ENCODE measurements around the gene ACSBG1.

DNA sequence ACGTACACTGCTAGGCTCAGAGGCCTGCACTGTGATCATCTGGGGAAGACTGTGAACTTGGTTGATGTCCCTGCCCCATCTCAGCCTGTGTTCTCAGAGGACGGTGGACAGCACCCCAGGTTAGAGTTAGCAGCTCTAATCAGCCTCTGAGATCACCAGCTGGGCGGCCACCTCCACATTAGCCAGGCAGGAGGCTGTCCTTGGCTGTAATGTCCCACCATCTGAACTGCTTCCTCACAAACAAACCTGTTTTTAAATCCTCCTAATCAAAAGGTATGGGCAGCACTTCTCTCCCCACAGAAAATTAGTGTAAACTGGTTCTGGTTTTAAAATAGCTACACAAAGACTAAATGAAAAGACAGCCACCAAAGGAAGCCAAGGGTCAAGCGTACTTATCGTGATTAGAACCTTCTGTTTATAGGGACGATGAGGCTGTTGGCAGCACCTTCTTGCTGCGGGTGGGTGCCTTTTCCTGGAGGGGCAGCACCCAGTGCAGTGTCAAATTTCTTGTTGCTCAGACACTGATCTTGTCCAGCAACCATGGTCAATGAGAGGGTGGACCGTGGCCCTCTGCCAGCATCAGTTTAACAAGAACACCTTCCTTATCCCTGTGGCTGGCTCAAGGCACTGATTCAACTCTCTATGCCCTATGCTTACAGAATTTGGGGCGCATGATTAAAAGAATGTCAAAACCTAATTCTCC lies 24.6 kb downstream of the ACSBG1 start:
- TF ChIP-seq POLR2A (IDR thresholded peaks at IDR 0.05) (no peak), POLR2AphosphoS5 (IDR thresholded peaks at IDR 0.05) (no peak)
- TF ChIP-seq, protein P1, sequence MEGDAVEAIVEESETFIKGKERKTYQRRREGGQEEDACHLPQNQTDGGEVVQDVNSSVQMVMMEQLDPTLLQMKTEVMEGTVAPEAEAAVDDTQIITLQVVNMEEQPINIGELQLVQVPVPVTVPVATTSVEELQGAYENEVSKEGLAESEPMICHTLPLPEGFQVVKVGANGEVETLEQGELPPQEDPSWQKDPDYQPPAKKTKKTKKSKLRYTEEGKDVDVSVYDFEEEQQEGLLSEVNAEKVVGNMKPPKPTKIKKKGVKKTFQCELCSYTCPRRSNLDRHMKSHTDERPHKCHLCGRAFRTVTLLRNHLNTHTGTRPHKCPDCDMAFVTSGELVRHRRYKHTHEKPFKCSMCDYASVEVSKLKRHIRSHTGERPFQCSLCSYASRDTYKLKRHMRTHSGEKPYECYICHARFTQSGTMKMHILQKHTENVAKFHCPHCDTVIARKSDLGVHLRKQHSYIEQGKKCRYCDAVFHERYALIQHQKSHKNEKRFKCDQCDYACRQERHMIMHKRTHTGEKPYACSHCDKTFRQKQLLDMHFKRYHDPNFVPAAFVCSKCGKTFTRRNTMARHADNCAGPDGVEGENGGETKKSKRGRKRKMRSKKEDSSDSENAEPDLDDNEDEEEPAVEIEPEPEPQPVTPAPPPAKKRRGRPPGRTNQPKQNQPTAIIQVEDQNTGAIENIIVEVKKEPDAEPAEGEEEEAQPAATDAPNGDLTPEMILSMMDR (IDR thresholded peaks at IDR 0.05): no peak

All from breast epithelium (tissue), 3 donors.